NT2/D1 (cell line): ENCODE data around the gene LRTM2.

ENCODE experiments used
- SUZ12 ChIP-seq: IDR thresholded peaks from 2 replicates; pipeline ENCODE4 v1.6.1; 2011; ENCODE audit not compliant: insufficient read length, insufficient read depth; ENCODE audit errors: extremely low read depth
- YY1 ChIP-seq: IDR thresholded peaks from 2 replicates; pipeline ENCODE4 v1.6.1; 2011; ENCODE audit not compliant: insufficient read length, insufficient read depth
- ZNF274 ChIP-seq: IDR thresholded peaks from 2 replicates; pipeline ENCODE4 v1.6.1; 2011; ENCODE audit warnings: mild to moderate bottlenecking, low read depth, low read length

DNA sequence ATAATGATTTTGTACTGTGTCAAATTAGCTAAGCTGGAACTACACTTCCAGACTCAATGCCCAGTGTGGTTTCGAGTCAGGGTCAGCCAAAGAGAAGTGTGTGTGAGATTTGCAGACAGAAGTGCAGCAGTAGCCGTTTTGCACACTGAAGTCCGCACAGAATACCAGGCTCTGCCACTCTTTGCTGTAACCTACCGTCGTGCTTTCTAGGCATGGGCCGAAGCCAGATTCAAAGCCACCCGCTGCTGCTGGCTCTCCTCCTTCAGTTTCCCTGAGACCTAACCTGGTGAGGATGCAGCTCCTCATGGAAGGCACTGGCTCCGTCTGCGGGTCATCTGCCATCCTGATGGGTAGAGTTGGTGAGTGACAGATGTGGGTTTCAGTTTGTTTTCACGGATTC lies 48.8 kb downstream of the LRTM2 start:
- TF ChIP-seq SUZ12: no peak
- no peak for TF ChIP-seq YY1
- no peak for TF ChIP-seq ZNF274
